NT2/D1 (cell line): Measurements from ENCODE around the gene RYR3.

ENCODE experiments used
- DNase-seq: peaks from one replicate; pipeline ENCODE4 v3.0.0-alpha.2; 2011; ENCODE audit warnings: low read depth, low spot score
- H3K27me3 ChIP-seq: 2 replicates; pipeline ENCODE4 v1.6.0; 2011; ENCODE audit warnings: mild to moderate bottlenecking; ENCODE audit not compliant: insufficient read length, insufficient read depth
- H3K36me3 ChIP-seq: 2 replicates; pipeline ENCODE4 v1.6.1; 2011; ENCODE audit warnings: mild to moderate bottlenecking, low read length, mixed read lengths; ENCODE audit not compliant: insufficient read depth, insufficient read length
- H3K4me1 ChIP-seq: 2 replicates; pipeline ENCODE4 v1.5.1; 2011; ENCODE audit not compliant: insufficient read depth, insufficient read length
- H3K4me3 ChIP-seq: 2 replicates; pipeline ENCODE4 v1.5.1; 2011; ENCODE audit warnings: low read depth; ENCODE audit not compliant: insufficient read length
- H3K9ac ChIP-seq: 2 replicates; pipeline ENCODE4 v1.6.0; 2011; ENCODE audit warnings: low read depth; ENCODE audit not compliant: insufficient read length
- H3K9me3 ChIP-seq: 2 replicates; pipeline ENCODE4 v1.5.1; 2011; ENCODE audit warnings: mild to moderate bottlenecking, low read length; ENCODE audit not compliant: insufficient read depth
- SUZ12 ChIP-seq: IDR thresholded peaks from 2 replicates; pipeline ENCODE4 v1.6.1; 2011; ENCODE audit not compliant: insufficient read length, insufficient read depth; ENCODE audit errors: extremely low read depth
- YY1 ChIP-seq: IDR thresholded peaks from 2 replicates; pipeline ENCODE4 v1.6.1; 2011; ENCODE audit not compliant: insufficient read length, insufficient read depth
- ZNF274 ChIP-seq: IDR thresholded peaks from 2 replicates; pipeline ENCODE4 v1.6.1; 2011; ENCODE audit warnings: mild to moderate bottlenecking, low read depth, low read length

Gene RYR3

DNA sequence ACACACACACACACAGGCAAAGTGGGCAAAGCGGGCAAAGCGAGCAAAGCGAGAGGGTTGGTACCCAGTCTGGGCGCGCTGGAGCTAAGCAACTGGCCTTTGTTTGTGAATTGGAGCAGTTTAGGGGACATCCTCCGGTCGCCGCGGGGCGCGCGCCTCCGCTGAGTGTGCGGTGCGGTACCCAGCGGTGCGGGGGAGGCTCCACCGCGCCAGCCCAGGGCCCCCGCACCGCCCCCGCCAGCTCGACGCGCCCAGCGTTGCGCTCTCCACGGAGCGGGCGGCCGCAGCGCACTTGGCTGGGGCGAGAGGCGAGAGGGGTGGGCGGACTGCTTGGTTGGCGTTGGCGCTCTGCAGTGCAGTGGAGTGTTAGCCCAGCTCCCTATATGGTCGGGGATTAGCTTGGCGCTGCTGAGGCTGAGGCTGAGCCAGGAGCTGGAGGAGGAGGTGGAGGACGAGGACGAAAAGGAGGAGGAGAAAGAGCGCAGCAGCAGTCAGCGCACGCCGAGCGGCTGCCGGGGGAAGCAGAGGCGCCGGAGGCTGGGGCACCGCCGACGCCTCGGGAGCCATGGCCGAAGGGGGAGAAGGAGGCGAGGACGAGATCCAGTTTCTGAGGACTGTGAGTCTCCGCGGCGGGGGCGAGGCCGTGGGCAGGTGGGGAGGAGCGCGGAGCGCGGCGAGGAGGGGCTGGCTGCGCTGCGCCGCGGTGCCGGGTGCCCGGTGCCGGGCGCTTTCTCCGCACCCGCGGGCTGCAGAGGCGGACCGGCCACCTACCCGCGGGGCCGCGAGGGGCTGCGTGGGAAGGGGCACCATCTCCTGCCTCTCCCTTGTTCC, at the start of gene RYR3:
TSS of gene RYR3 (plus strand) at position 487 of the 831 bp plus-strand sequence. CDS start at position 566, 79 bp downstream.
- TF ChIP-seq SUZ12: peak; percentile 56
- no peak for TF ChIP-seq ZNF274
- Histone ChIP-seq H3K4me1 (peaks cover 2% of the 10 kb centered on the region), H3K9me3 (no peaks in the 10 kb centered on the region), H3K4me3 (peak within 1 kb of the TSS; percentile 59), H3K9ac (peak within 1 kb of the TSS; percentile 74), H3K36me3 (no peaks in the 10 kb centered on the region), H3K27me3 (peaks cover 37% of the 10 kb centered on the region)
- DNase-seq: no peak

DNA sequence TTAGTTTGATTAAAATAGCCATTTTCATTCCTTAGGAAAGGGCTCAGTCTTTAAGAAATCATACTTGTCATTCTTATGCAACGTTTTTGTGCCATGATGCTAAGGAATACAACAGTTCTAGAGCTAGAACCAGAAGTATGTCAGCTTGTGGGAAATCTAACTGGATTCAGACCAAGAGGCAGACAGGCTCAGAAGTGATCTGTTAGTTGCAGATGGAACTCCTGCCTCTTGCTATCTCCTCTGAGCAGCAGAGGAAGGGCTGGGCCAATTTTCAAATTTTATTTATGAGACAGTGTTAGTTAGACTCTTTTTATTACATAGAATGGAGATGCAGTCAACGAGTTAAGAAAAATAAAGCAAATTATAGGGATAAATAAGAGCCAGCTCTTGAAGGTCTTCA, 48.5 kb upstream of the RYR3 start:
- no peak overlapping the region for H3K4me3 ChIP-seq
- DNase-seq: no peak
- H3K4me1 ChIP-seq: no peaks in the 10 kb centered on the region
- H3K9ac ChIP-seq: no peak overlapping the region
- H3K9me3 ChIP-seq: no peaks in the 10 kb centered on the region
- no peak for TF ChIP-seq ZNF274
- TF ChIP-seq YY1: no peak
- no peak for TF ChIP-seq SUZ12
- H3K27me3 ChIP-seq: no peaks in the 10 kb centered on the region
- H3K36me3 ChIP-seq: no peaks in the 10 kb centered on the region

DNA sequence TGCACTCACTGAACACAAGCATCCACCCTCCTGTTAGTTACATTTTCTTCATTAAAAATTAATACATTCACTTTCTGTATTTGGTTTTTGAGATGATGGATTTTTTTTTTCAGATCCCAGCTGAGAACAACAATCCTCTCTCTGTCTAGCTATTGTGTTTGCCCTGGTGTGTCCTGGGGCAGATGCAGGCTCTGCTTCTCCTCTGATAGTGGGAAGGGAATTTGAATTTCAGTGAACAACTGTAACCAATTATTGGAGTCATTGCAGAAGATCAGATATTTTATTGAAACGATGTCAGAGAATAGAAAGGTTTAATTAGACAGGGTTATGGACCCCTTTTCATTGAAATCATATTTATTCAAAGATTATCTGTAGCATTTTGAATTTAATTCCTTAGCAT, 33.1 kb upstream of the RYR3 start:
- DNase-seq: no peak
- Histone ChIP-seq H3K27me3 (no peaks in the 10 kb centered on the region), H3K36me3 (no peaks in the 10 kb centered on the region), H3K4me3 (no peak overlapping the region), H3K4me1 (peaks cover 3% of the 10 kb centered on the region), H3K9me3 (no peaks in the 10 kb centered on the region), H3K9ac (no peak overlapping the region)
- no peak for TF ChIP-seq YY1
- TF ChIP-seq ZNF274: no peak
- TF ChIP-seq SUZ12: no peak

DNA sequence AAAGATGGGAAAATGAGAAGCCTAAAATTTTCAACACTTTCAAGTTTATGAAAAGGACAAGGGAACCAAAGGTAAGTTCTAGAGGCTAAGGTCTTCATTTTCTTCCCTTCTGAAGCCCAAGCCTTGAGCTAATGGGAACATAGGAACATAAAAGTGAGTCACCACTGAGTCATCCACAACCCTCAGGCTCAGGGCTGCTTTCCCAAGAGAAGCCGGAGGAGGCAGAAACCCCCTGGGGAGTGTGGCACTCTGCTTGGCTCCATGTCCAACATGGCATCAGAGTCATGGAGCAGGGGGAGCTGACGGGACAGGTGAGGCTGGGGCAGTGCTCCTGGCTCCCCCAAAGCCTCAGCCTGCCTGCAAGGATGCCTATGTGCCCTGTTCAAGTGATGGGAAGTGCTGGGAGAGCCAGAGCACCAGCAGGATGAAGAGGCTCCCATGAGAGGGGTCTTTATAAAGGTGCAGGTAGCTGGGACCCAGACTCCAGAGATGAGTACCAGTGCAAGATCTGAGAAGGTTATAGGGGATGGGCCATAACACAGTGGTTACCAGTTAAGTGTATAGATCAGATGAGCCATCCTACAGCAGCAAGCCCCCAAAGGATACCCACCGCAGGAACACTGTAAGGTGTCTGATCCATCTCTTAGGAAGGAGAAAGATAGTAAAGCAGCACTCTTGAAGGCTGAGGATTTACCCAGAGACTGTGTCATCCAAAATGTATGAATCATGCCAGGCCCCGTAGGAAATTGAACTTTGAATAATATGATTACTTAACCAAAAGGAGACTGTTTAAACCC, 31.8 kb upstream of the RYR3 start:
- no peak overlapping the region for H3K4me3 ChIP-seq
- TF ChIP-seq SUZ12 (no peak), ZNF274 (no peak), YY1 (no peak)
- H3K27me3 ChIP-seq: no peaks in the 10 kb centered on the region
- no peaks in the 10 kb centered on the region for H3K36me3 ChIP-seq
- H3K9me3 ChIP-seq: no peaks in the 10 kb centered on the region
- peaks cover 3% of the 10 kb centered on the region for H3K4me1 ChIP-seq
- peak; percentile 49 for DNase-seq
- no peak overlapping the region for H3K9ac ChIP-seq

DNA sequence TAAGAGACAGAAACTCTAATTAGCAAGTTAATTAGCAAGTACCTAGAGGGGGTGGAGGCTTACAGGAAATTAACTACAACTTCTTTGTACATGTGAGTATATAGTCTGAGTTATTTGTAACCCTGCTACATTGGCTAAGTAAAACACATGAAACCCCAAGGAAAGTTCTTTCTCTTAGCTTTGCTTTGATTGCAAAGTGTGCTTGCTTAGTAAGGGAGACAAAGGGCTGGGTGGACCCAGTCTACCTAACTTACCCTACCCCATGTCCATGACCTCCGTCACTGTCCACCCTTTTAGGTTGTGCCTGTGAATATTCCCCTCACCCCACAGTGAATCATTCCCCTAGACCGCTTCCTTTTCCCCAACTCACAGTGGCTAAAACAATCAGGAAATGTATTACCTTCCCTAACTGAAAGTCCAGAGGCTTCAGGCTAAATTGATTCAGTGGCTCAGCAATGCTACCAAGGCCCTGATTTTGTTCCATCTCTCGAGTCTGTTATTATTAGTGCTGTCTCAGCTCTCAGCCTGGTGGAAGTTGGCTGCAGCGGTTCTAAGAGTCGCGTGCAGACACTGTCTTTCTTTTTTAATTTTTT, 31.1 kb upstream of the RYR3 start:
- H3K4me3 ChIP-seq: no peak overlapping the region
- no peaks in the 10 kb centered on the region for H3K9me3 ChIP-seq
- DNase-seq: no peak
- H3K27me3 ChIP-seq: no peaks in the 10 kb centered on the region
- no peaks in the 10 kb centered on the region for H3K36me3 ChIP-seq
- H3K4me1 ChIP-seq: peaks cover 3% of the 10 kb centered on the region
- no peak for TF ChIP-seq SUZ12
- no peak for TF ChIP-seq ZNF274
- no peak for TF ChIP-seq YY1
- H3K9ac ChIP-seq: no peak overlapping the region

DNA sequence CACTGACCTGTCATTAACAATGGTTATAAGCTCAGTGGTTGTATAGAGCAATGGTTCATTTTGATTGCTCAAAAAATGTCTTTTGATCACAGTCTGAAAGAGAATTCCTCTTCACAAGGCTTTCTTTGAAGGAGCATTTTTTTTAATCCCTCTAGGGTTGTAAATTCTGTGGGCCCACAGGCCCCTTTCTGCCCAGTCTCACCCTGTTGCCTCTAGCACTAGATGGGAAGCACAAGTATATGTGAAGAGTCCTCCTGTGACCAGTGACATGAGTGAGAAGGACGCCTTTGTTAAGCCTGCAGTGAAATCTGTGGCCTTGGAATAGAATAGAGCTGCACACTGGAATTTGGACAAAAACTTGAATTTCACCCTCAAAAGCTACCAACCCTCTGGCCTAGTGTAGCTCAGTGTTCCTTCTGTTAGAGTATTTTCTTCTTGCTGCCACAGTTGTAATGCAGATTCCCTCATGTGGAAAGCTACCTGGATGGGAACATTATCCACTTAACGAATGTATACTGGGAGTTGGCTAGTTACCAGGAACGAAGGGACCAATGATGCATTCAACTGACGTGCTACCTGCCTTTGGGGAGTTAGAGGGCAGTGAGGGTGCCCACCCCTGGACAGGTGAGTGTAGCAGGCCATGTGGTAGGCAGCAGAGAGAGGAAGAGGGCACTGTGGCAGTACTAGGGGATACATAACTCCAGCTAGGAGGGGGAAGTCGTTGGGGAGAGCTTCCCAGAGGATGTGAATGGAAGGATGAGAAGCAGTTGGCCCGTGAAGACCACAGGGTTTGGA, 28.3 kb upstream of the RYR3 start:
- Histone ChIP-seq H3K4me1 (peaks cover 3% of the 10 kb centered on the region), H3K27me3 (no peaks in the 10 kb centered on the region), H3K9me3 (no peaks in the 10 kb centered on the region), H3K36me3 (no peaks in the 10 kb centered on the region), H3K9ac (no peak overlapping the region), H3K4me3 (no peak overlapping the region)
- no peak for TF ChIP-seq SUZ12
- TF ChIP-seq YY1: no peak
- no peak for TF ChIP-seq ZNF274
- DNase-seq: no peak
